Fibroblast of lung (primary cell): Measurements from ENCODE around the gene GRID1.

ENCODE experiments used
- CTCF ChIP-seq, 2 donors: IDR thresholded peaks in 1 of 2; conservative IDR thresholded peaks in 1 of 2; 1 replicate in 1 of 2; 2 replicates in 1 of 2; pipeline ENCODE4 v1.5.1; 2011 to 2012; ENCODE audit warnings: low read length in 2 of 2, control low read depth in 1 of 2, inconsistent platforms in 1 of 2, low read depth in 1 of 2, mild to moderate bottlenecking in 1 of 2
- EZH2 ChIP-seq: IDR thresholded peaks from 2 replicates; pipeline ENCODE4 v1.5.1; 2012; ENCODE audit warnings: low read length, control low read depth, mild to moderate bottlenecking; ENCODE audit errors: missing control alignments

GRCh38 chr10:85926136-85926535 lies 440.5 kb downstream of the GRID1 start:
- TF ChIP-seq CTCF (conservative IDR thresholded peaks at IDR 0.05 in 1 of 2, IDR thresholded peaks at IDR 0.05 in 1 of 2; ENCODE audit: low read depth in 1 of 2, low read length in 2 of 2) (no peak), EZH2 (no peak)
